ENCODE data around the gene SLC27A5.

Gene SLC27A5

GRCh38 chr19:58499021-58499927, 12.5 kb downstream of the SLC27A5 start (continued):
- TF ChIP-seq PRDM10 (tag by site-specific recombination; IDR thresholded peaks at IDR 0.05) (peak; percentile 41; the same call in 1 of the 2 replicates), ZNF112 (tag by site-specific recombination; IDR thresholded peaks at IDR 0.05) (no peak), ZNF341 (tag by site-specific recombination; IDR thresholded peaks at IDR 0.05; ENCODE audit: low read depth) (no peak), ELK4 (IDR thresholded peaks at IDR 0.05; ENCODE audit: borderline replicate concordance, low read depth, low read length) (no peak), ZNF707 (tag by site-specific recombination; IDR thresholded peaks at IDR 0.05) (no peak), GFI1B (tag by site-specific recombination; IDR thresholded peaks at IDR 0.05) (no peak), ZNF626 (tag by site-specific recombination; IDR thresholded peaks at IDR 0.05) (no peak), ZNF658 (tag by site-specific recombination; IDR thresholded peaks at IDR 0.05) (no peak), ZNF701 (tag by site-specific recombination; IDR thresholded peaks at IDR 0.05) (no peak), PRDM6 (tag by site-specific recombination; IDR thresholded peaks at IDR 0.05) (no peak), HOXA7 (CRISPR knock-in tag; IDR thresholded peaks at IDR 0.05; ENCODE audit: borderline replicate concordance) (no peak), ZNF221 (tag by site-specific recombination; IDR thresholded peaks at IDR 0.05; ENCODE audit: borderline replicate concordance) (no peak), FEZF1 (tag by site-specific recombination; IDR thresholded peaks at IDR 0.05) (no peak), ZNF580 (tag by site-specific recombination; IDR thresholded peaks at IDR 0.05) (peak; percentile 100), ZNF513 (tag by site-specific recombination; IDR thresholded peaks at IDR 0.05) (peak; percentile 45; the same call in 1 of the 2 replicates), ZFHX2 (tag by site-specific recombination; conservative IDR thresholded peaks at IDR 0.05) (no peak), ZNF48 (tag by site-specific recombination; IDR thresholded peaks at IDR 0.05) (no peak), ZNF280C (tag by site-specific recombination; IDR thresholded peaks at IDR 0.05) (no peak), ZFP69B (tag by site-specific recombination; IDR thresholded peaks at IDR 0.05) (no peak), ZNF398 (tag by site-specific recombination; IDR thresholded peaks at IDR 0.05) (no peak), ZNF140 (tag by site-specific recombination; IDR thresholded peaks at IDR 0.05) (no peak), ZFP37 (tag by site-specific recombination; IDR thresholded peaks at IDR 0.05) (peak; percentile 66; the same call in 1 of the 2 replicates), HIC1 (tag by site-specific recombination; IDR thresholded peaks at IDR 0.05) (no peak), ZNF24 (tag by site-specific recombination; IDR thresholded peaks at IDR 0.05) (peak; percentile 78)
